ENCODE results near the gene EXT2. TPM values are rescaled to one million over a fixed set of nuclear protein-coding genes. Genes with fewer than 3 reads are reported as not detected.

EXT2 gene
- total and polyA plus RNA-seq, 5 donors, result 21.1 to 41.5 (median 34.0) TPM

- Histone ChIP-seq H3K4me1 (ENCODE audit: control insufficient read depth, insufficient read depth, low read length) (peaks cover 7% of the 10 kb centered on the region), H3K9me3 (ENCODE audit: control insufficient read depth, low read length) (no peaks in the 10 kb centered on the region), H3K27ac (ENCODE audit: low read length) (peak overlapping the region; percentile 93), H3K4me3 (ENCODE audit: low read length) (peak overlapping the region; percentile 86), H3K27me3 (ENCODE audit: control insufficient read depth, insufficient read depth) (no peaks in the 10 kb centered on the region)
- WGBS, result 17% methylated on average over 10 of the region's 10 CpGs
- DNase-seq, result peak in 1 of 3 donors; percentile 54
- intact Hi-C loops (cut with DNase I), result no loop called here
- ATAC-seq, result peak in 1 of 2 donors; percentile 54
Observed at GRCh38 chr11:44066732-44067141, 28.7 kb upstream of the EXT2 start.

- DNase-seq, result no peak
- no peak for ATAC-seq
- Histone ChIP-seq H3K4me1 (ENCODE audit: control insufficient read depth, insufficient read depth, low read length) (peaks cover 7% of the 10 kb centered on the region), H3K9me3 (ENCODE audit: control insufficient read depth, low read length) (no peaks in the 10 kb centered on the region), H3K4me3 (ENCODE audit: low read length) (peak overlapping the region; percentile 86), H3K27ac (ENCODE audit: low read length) (no peak overlapping the region), H3K27me3 (ENCODE audit: control insufficient read depth, insufficient read depth) (no peaks in the 10 kb centered on the region)
- WGBS, result 55% methylated on average over 5 of the region's 5 CpGs
- intact Hi-C loops (cut with DNase I), result no loop called here
Observed at GRCh38 chr11:44067266-44067665, 28.2 kb upstream of the EXT2 start.

GRCh38 chr11:44068180-44068579, 27.3 kb upstream of the EXT2 start:
- intact Hi-C loops (cut with DNase I), result no loop called here
- H3K27me3 ChIP-seq (ENCODE audit: control insufficient read depth, insufficient read depth), result no peaks in the 10 kb centered on the region
- 96% methylated on average over 2 of the region's 2 CpGs for WGBS
- no peaks in the 10 kb centered on the region for H3K9me3 ChIP-seq (ENCODE audit: control insufficient read depth, low read length)
- peaks cover 7% of the 10 kb centered on the region for H3K4me1 ChIP-seq (ENCODE audit: control insufficient read depth, insufficient read depth, low read length)
- ATAC-seq, result no peak
- H3K4me3 ChIP-seq (ENCODE audit: low read length), result no peak overlapping the region
- no peak for DNase-seq
- H3K27ac ChIP-seq (ENCODE audit: low read length), result no peak overlapping the region

GRCh38 chr11:44071157-44071556, 24.3 kb upstream of the EXT2 start:
- ATAC-seq (no peak), DNase-seq (no peak)
- H3K27ac ChIP-seq (ENCODE audit: low read length), result no peak overlapping the region
- WGBS, result 87% methylated on average over 3 of the region's 3 CpGs
- intact Hi-C loops (cut with DNase I), result no loop called here
- no peaks in the 10 kb centered on the region for H3K9me3 ChIP-seq (ENCODE audit: control insufficient read depth, low read length)
- H3K4me1 ChIP-seq (ENCODE audit: control insufficient read depth, insufficient read depth, low read length), result peaks cover 7% of the 10 kb centered on the region
- H3K27me3 ChIP-seq (ENCODE audit: control insufficient read depth, insufficient read depth), result no peaks in the 10 kb centered on the region
- no peak overlapping the region for H3K4me3 ChIP-seq (ENCODE audit: low read length)

GRCh38 chr11:44072757-44073658, 22.5 kb upstream of the EXT2 start:
- peaks cover 2% of the 10 kb centered on the region for H3K4me1 ChIP-seq (ENCODE audit: control insufficient read depth, insufficient read depth, low read length)
- H3K4me3 ChIP-seq (ENCODE audit: low read length), result no peak overlapping the region
- no peak for DNase-seq
- H3K27me3 ChIP-seq (ENCODE audit: control insufficient read depth, insufficient read depth), result no peaks in the 10 kb centered on the region
- 93% methylated on average over 8 of the region's 8 CpGs for WGBS
- ATAC-seq, result peak in 1 of 2 donors; percentile 23
- no peaks in the 10 kb centered on the region for H3K9me3 ChIP-seq (ENCODE audit: control insufficient read depth, low read length)
- no peak overlapping the region for H3K27ac ChIP-seq (ENCODE audit: low read length)
- intact Hi-C loops (cut with DNase I), result no loop called here

GRCh38 chr11:44078794-44079193, 16.7 kb upstream of the EXT2 start:
- Histone ChIP-seq H3K4me3 (ENCODE audit: low read length) (no peak overlapping the region), H3K9me3 (ENCODE audit: control insufficient read depth, low read length) (no peaks in the 10 kb centered on the region), H3K4me1 (ENCODE audit: control insufficient read depth, insufficient read depth, low read length) (no peaks in the 10 kb centered on the region), H3K27me3 (ENCODE audit: control insufficient read depth, insufficient read depth) (no peaks in the 10 kb centered on the region), H3K27ac (ENCODE audit: low read length) (no peak overlapping the region)
- ATAC-seq (no peak), DNase-seq (no peak)
- 97% methylated on average over 5 of the region's 5 CpGs for WGBS
- intact Hi-C loops (cut with DNase I), result no loop called here

GRCh38 chr11:44079376-44079775, 16.1 kb upstream of the EXT2 start:
- 92% methylated on average over 6 of the region's 6 CpGs for WGBS
- DNase-seq, result no peak
- Histone ChIP-seq H3K4me3 (ENCODE audit: low read length) (no peak overlapping the region), H3K27me3 (ENCODE audit: control insufficient read depth, insufficient read depth) (no peaks in the 10 kb centered on the region), H3K27ac (ENCODE audit: low read length) (no peak overlapping the region), H3K9me3 (ENCODE audit: control insufficient read depth, low read length) (no peaks in the 10 kb centered on the region), H3K4me1 (ENCODE audit: control insufficient read depth, insufficient read depth, low read length) (no peaks in the 10 kb centered on the region)
- no peak for ATAC-seq
- intact Hi-C loops (cut with DNase I), result no loop called here

GRCh38 chr11:44080951-44081350, 14.5 kb upstream of the EXT2 start:
- Histone ChIP-seq H3K4me1 (ENCODE audit: control insufficient read depth, insufficient read depth, low read length) (no peaks in the 10 kb centered on the region), H3K27me3 (ENCODE audit: control insufficient read depth, insufficient read depth) (no peaks in the 10 kb centered on the region), H3K4me3 (ENCODE audit: low read length) (no peak overlapping the region), H3K27ac (ENCODE audit: low read length) (no peak overlapping the region), H3K9me3 (ENCODE audit: control insufficient read depth, low read length) (no peaks in the 10 kb centered on the region)
- ATAC-seq, result peak in 1 of 2 donors; percentile 22
- intact Hi-C loops (cut with DNase I), result no loop called here
- WGBS, result 93% methylated on average over 9 of the region's 9 CpGs
- no peak for DNase-seq

- ATAC-seq (no peak), DNase-seq (no peak)
- intact Hi-C loops (cut with DNase I), result no loop called here
- 92% methylated on average over 4 of the region's 4 CpGs for WGBS
- no peaks in the 10 kb centered on the region for H3K9me3 ChIP-seq (ENCODE audit: control insufficient read depth, low read length)
- H3K4me3 ChIP-seq (ENCODE audit: low read length), result no peak overlapping the region
- H3K27ac ChIP-seq (ENCODE audit: low read length), result no peak overlapping the region
- H3K4me1 ChIP-seq (ENCODE audit: control insufficient read depth, insufficient read depth, low read length), result no peaks in the 10 kb centered on the region
- no peaks in the 10 kb centered on the region for H3K27me3 ChIP-seq (ENCODE audit: control insufficient read depth, insufficient read depth)
Observed at GRCh38 chr11:44082645-44083044, 12.8 kb upstream of the EXT2 start.

- no peak for DNase-seq
- no peaks in the 10 kb centered on the region for H3K4me1 ChIP-seq (ENCODE audit: control insufficient read depth, insufficient read depth, low read length)
- no peaks in the 10 kb centered on the region for H3K27me3 ChIP-seq (ENCODE audit: control insufficient read depth, insufficient read depth)
- 92% methylated on average over 10 of the region's 10 CpGs for WGBS
- H3K27ac ChIP-seq (ENCODE audit: low read length), result no peak overlapping the region
- ATAC-seq, result no peak
- H3K4me3 ChIP-seq (ENCODE audit: low read length), result no peak overlapping the region
- no peaks in the 10 kb centered on the region for H3K9me3 ChIP-seq (ENCODE audit: control insufficient read depth, low read length)
- intact Hi-C loops (cut with DNase I), result no loop called here
Observed at GRCh38 chr11:44083433-44083832, 12.0 kb upstream of the EXT2 start.

- intact Hi-C loops (cut with DNase I), result no loop called here
- Histone ChIP-seq H3K27ac (ENCODE audit: low read length) (no peak overlapping the region), H3K9me3 (ENCODE audit: control insufficient read depth, low read length) (no peaks in the 10 kb centered on the region), H3K27me3 (ENCODE audit: control insufficient read depth, insufficient read depth) (no peaks in the 10 kb centered on the region), H3K4me3 (ENCODE audit: low read length) (no peak overlapping the region), H3K4me1 (ENCODE audit: control insufficient read depth, insufficient read depth, low read length) (no peaks in the 10 kb centered on the region)
- peak in 1 of 2 donors; percentile 11 for ATAC-seq
- WGBS, result 70% methylated on average over 5 of the region's 5 CpGs
- DNase-seq, result no peak
Observed at GRCh38 chr11:44083906-44084305, 11.6 kb upstream of the EXT2 start.
